ENCODE measurements around the gene AKAP12. TPM values are rescaled to one million over a fixed set of nuclear protein-coding genes. Genes with fewer than 3 reads are reported as not detected.

The AKAP12 gene
- total and polyA plus RNA-seq, 2 experiments from 2014 or later = 66.5 to 84.9 TPM

- H3K4me1 ChIP-seq (ENCODE audit: low read depth) = no peaks in the 10 kb centered on the region
- peaks cover 4% of the 10 kb centered on the region for H3K36me3 ChIP-seq
- TF ChIP-seq, protein P1, sequence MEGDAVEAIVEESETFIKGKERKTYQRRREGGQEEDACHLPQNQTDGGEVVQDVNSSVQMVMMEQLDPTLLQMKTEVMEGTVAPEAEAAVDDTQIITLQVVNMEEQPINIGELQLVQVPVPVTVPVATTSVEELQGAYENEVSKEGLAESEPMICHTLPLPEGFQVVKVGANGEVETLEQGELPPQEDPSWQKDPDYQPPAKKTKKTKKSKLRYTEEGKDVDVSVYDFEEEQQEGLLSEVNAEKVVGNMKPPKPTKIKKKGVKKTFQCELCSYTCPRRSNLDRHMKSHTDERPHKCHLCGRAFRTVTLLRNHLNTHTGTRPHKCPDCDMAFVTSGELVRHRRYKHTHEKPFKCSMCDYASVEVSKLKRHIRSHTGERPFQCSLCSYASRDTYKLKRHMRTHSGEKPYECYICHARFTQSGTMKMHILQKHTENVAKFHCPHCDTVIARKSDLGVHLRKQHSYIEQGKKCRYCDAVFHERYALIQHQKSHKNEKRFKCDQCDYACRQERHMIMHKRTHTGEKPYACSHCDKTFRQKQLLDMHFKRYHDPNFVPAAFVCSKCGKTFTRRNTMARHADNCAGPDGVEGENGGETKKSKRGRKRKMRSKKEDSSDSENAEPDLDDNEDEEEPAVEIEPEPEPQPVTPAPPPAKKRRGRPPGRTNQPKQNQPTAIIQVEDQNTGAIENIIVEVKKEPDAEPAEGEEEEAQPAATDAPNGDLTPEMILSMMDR (IDR thresholded peaks at IDR 0.05; ENCODE audit: low read depth, low read length) = no peak
- no peaks in the 10 kb centered on the region for H3K27me3 ChIP-seq
- no peaks in the 10 kb centered on the region for H3K9me3 ChIP-seq (ENCODE audit: low read depth)
- DNase-seq (ENCODE audit: low read depth in 1 of 2, low spot score in 1 of 2) = no peak
- H3K4me3 ChIP-seq = no peak overlapping the region
- H3K27ac ChIP-seq = no peak overlapping the region
Measured at GRCh38 chr6:151399679-151400078, 159.9 kb downstream of the AKAP12 start.

DNA sequence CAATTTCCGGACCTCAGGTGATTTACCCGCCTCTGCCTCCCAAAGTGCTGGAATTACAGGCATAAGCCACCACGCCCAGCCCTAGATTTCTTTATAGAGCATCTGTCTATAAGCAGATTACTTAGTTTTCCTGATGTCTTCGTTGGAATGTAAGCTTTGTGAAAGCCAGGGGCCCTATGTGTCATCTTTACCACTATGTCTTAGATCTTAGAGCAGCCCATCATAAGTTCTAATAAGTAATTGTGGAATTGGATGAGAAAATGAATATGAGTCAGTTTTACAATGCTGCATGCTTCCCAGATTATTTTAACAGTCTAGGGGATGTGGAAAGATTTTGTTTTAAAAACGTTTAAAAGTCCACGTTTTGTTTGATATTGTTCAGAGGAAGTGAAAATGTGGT, 160.7 kb downstream of the AKAP12 start:
- TF ChIP-seq, protein P1 (IDR thresholded peaks at IDR 0.05; ENCODE audit: low read depth, low read length) = no peak
- peaks cover 4% of the 10 kb centered on the region for H3K36me3 ChIP-seq
- H3K4me1 ChIP-seq (ENCODE audit: low read depth) = no peaks in the 10 kb centered on the region
- no peak overlapping the region for H3K4me3 ChIP-seq
- H3K27me3 ChIP-seq = no peaks in the 10 kb centered on the region
- H3K27ac ChIP-seq = no peak overlapping the region
- H3K9me3 ChIP-seq (ENCODE audit: low read depth) = no peaks in the 10 kb centered on the region
- peak in 1 of 2 donors; percentile 12 for DNase-seq (ENCODE audit: low read depth in 1 of 2, low spot score in 1 of 2)

DNA sequence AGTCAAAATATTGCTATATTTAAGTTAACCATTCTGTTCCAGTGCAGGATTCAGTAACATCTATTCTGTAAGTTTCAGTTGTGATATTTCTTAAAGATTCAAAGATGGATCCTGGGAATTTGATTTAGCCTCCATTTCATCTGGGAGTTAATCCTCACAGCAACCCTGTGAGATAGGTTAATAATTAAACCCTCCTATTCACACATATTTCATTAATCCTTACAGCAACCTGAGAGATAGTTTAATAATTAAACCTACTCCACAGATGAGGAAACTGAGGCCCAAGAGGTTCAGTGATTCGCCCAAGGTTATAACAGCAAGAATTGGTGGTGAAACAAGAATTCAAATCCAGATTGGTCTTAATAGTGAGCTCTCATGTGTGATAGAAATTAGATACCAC, 162.5 kb downstream of the AKAP12 start:
- peaks cover 4% of the 10 kb centered on the region for H3K36me3 ChIP-seq
- no peaks in the 10 kb centered on the region for H3K27me3 ChIP-seq
- TF ChIP-seq, protein P1 (IDR thresholded peaks at IDR 0.05; ENCODE audit: low read depth, low read length) = no peak
- H3K27ac ChIP-seq = no peak overlapping the region
- H3K4me3 ChIP-seq = no peak overlapping the region
- DNase-seq (ENCODE audit: low read depth in 1 of 2, low spot score in 1 of 2) = no peak
- H3K4me1 ChIP-seq (ENCODE audit: low read depth) = no peaks in the 10 kb centered on the region
- no peaks in the 10 kb centered on the region for H3K9me3 ChIP-seq (ENCODE audit: low read depth)

GRCh38 chr6:151403919-151404308, 164.1 kb downstream of the AKAP12 start:
- peak overlapping the region; percentile 61 for H3K27ac ChIP-seq
- TF ChIP-seq, protein P1 (IDR thresholded peaks at IDR 0.05; ENCODE audit: low read depth, low read length) = no peak
- no peaks in the 10 kb centered on the region for H3K27me3 ChIP-seq
- no peaks in the 10 kb centered on the region for H3K9me3 ChIP-seq (ENCODE audit: low read depth)
- DNase-seq (ENCODE audit: low read depth in 1 of 2, low spot score in 1 of 2) = no peak
- peaks cover 4% of the 10 kb centered on the region for H3K36me3 ChIP-seq
- no peak overlapping the region for H3K4me3 ChIP-seq
- no peaks in the 10 kb centered on the region for H3K4me1 ChIP-seq (ENCODE audit: low read depth)

Other genes starting within 250 kb of the AKAP12 start
- gene ZBTB2, start 151.6 kb downstream of the AKAP12 start, total RNA-seq = 7.7 and 9.9 TPM in 2 replicates
- 5.6 and 9.6 TPM in 2 replicates for gene ZBTB2, start 151.6 kb downstream of the AKAP12 start, polyA plus RNA-seq
- gene RMND1, start 212.2 kb downstream of the AKAP12 start, total RNA-seq = 12.2 and 17.2 TPM in 2 replicates
- gene RMND1, start 212.2 kb downstream of the AKAP12 start, polyA plus RNA-seq = 19.3 and 21.4 TPM in 2 replicates

Measured in cardiac muscle cell (in vitro differentiated cells and primary cell).